Epithelial cell of proximal tubule (primary cell): ENCODE measurements around the gene AGBL5. TPM values are rescaled to one million over a fixed set of nuclear protein-coding genes. Genes with fewer than 3 reads are reported as not detected.

Experiments used
- DNase-seq: peaks from one replicate; pipeline ENCODE4 v3.0.0-alpha.2; 2011; ENCODE audit warnings: low read depth
- H3K4me3 ChIP-seq: 2 replicates; pipeline ENCODE4 v1.5.1; 2011; ENCODE audit warnings: low read depth, mild to moderate bottlenecking, low read length
- CTCF ChIP-seq: conservative IDR thresholded peaks from 2 replicates; pipeline ENCODE4 v1.5.1; 2012; ENCODE audit warnings: low read depth, mild to moderate bottlenecking, low read length
- total RNA-seq: library from RNA; depleted of rRNA; stranded (reverse); fragments of >200 nt; gene quantifications from 2 replicates; pipeline ENCODE4 v1.2.3, GENCODE V29; 2015

The AGBL5 gene
- total RNA-seq, 1 donor from 2014 or later, result 17.0 TPM

GRCh38 chr2:27058210-27058609, 6.7 kb downstream of the AGBL5 start:
- DNase-seq, result no peak
- TF ChIP-seq CTCF, result no peak
- H3K4me3 ChIP-seq, result no peak overlapping the region

GRCh38 chr2:27059141-27059820, 7.8 kb downstream of the AGBL5 start:
- DNase-seq, result no peak
- no peak overlapping the region for H3K4me3 ChIP-seq
- no peak for TF ChIP-seq CTCF

- no peak for TF ChIP-seq CTCF
- no peak for DNase-seq
- H3K4me3 ChIP-seq, result no peak overlapping the region
These were observed 8.9 kb downstream of the AGBL5 start for GRCh38 chr2:27060323-27060722.

- DNase-seq, result no peak
- no peak for TF ChIP-seq CTCF
- no peak overlapping the region for H3K4me3 ChIP-seq
These were observed 13.7 kb downstream of the AGBL5 start for GRCh38 chr2:27065128-27065527.

GRCh38 chr2:27067385-27067784, 15.9 kb downstream of the AGBL5 start:
- TF ChIP-seq CTCF, result no peak
- no peak overlapping the region for H3K4me3 ChIP-seq
- DNase-seq, result no peak

- H3K4me3 ChIP-seq, result no peak overlapping the region
- no peak for TF ChIP-seq CTCF
- no peak for DNase-seq
These were observed 18.0 kb downstream of the AGBL5 start for GRCh38 chr2:27069436-27069835.

- DNase-seq, result no peak
- H3K4me3 ChIP-seq, result peak overlapping the region; percentile 100
- no peak for TF ChIP-seq CTCF
These were observed 18.6 kb downstream of the AGBL5 start for GRCh38 chr2:27069961-27070618.
